ENCODE measurements around the gene IKBIP. TPM values are rescaled to one million over a fixed set of nuclear protein-coding genes. Genes with fewer than 3 reads are reported as not detected.

IKBIP gene
- total RNA-seq, 4 donors from 2014 or later: 4.5 to 17.2 (median 10.2) TPM

DNA sequence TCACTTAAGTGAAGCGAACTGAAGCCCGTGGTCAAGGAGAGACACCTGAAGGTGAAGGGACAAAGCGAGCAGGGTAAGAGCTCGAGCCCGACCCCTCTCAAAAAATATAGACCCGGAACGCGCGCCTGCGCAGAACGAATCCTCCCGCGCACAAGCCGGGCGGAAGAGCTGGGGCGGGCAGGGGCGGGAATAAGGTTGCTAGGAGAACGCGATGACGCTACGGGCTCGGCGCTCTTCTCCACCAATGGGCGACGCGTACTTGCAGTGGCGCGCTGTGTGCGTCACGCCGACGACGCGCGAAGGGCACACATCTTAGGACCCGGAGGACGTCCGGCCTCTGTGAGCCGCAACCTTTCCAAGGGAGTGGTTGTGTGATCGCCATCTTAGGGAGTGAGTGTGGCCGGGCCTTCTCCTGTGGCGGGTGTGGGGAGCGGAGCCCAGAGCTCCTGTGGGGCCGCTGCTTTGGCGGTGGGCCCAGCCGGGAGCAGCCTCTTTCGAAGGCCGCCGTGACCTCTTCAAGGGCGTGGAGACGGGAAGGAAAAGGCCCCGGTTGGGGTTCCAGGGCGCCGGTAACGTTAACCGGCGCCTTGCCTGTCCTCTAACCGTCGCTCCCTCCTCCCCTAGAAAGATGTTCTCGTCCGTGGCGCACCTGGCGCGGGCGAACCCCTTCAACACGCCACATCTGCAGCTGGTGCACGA lies 51.1 kb downstream of the IKBIP start, which contains the start of gene SLC25A3:
TSS of gene SLC25A3 (plus strand) at position 336 of the 699 bp plus-strand sequence. CDS start at position 629, 293 bp downstream.
- 0% methylated on average over 5 of the region's 67 CpGs; no CpG with 5 or more reads in 1 of the 2 donors for WGBS, 2 donors (ENCODE audit: low coverage in 1 of 2)
- Histone ChIP-seq H3K4me3 (peak within 1 kb of the TSS; percentile 87 to 97), H3K9me3 (no peaks in the 10 kb centered on the region), H3K36me3 (peaks cover 0 to 23% of the 10 kb centered on the region in 2 donors), H3K27me3 (no peaks in the 10 kb centered on the region), H3K4me1 (peaks cover 0 to 42% (median 8%) of the 10 kb centered on the region in 3 donors), H3K27ac (peak within 1 kb of the TSS; percentile 87 to 99 (median 98))
- peak; percentile 96 to 97 for TF ChIP-seq POLR2A (IDR thresholded peaks at IDR 0.05)
- TF ChIP-seq POLR2AphosphoS5 (IDR thresholded peaks at IDR 0.05): peak; percentile 100
- no peak for TF ChIP-seq CTCF (IDR thresholded peaks at IDR 0.05)
- no peak for TF ChIP-seq EP300 (IDR thresholded peaks at IDR 0.05)
- peak; percentile 99 for ATAC-seq

GRCh38 chr12:98592825-98593322 lies 51.7 kb downstream of the IKBIP start:
- Histone ChIP-seq H3K36me3 (peaks cover 0 to 17% of the 10 kb centered on the region in 2 donors), H3K27me3 (no peaks in the 10 kb centered on the region), H3K4me1 (peaks cover 0 to 36% (median 8%) of the 10 kb centered on the region in 3 donors), H3K4me3 (peak overlapping the region; percentile 87 to 97), H3K9me3 (no peaks in the 10 kb centered on the region), H3K27ac (peak overlapping the region; percentile 80 to 99 (median 98))
- TF ChIP-seq CTCF (IDR thresholded peaks at IDR 0.05) (no peak), POLR2AphosphoS5 (IDR thresholded peaks at IDR 0.05) (no peak), EP300 (IDR thresholded peaks at IDR 0.05) (no peak), POLR2A (IDR thresholded peaks at IDR 0.05) (no peak)
- peak; percentile 15 for ATAC-seq
- WGBS, 2 donors (ENCODE audit: low coverage in 1 of 2): 30 to 31% methylated on average over 9 of the region's 9 CpGs

DNA sequence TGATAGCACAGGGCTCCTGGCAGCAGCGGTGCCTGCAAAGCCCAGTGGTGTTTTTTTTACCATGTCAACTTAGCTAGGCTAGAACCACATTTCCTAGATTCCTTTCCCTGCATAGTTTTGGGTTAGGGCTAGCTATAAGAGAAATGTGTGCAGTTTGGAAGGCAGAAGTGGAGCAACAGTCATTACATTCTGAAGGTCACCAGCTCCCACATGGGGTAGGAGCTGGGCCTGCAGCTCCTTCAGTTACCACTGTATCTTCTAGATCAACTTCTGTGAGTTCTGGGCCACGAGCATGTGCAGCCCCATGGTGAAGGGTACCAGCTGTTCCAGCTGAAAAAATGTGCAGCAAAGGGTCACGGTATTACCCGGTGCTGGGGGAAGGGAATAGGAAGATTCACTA lies 53.4 kb downstream of the IKBIP start:
- H3K27ac ChIP-seq: no peak overlapping the region
- no peaks in the 10 kb centered on the region for H3K27me3 ChIP-seq
- WGBS, 2 donors (ENCODE audit: low coverage in 1 of 2): 51 to 74% methylated on average over 3 to 4 of the region's 4 CpGs
- H3K4me1 ChIP-seq: peaks cover 0 to 19% (median 8%) of the 10 kb centered on the region in 3 donors
- ATAC-seq: no peak
- TF ChIP-seq POLR2A (IDR thresholded peaks at IDR 0.05) (no peak), POLR2AphosphoS5 (IDR thresholded peaks at IDR 0.05) (no peak), EP300 (IDR thresholded peaks at IDR 0.05) (no peak), CTCF (IDR thresholded peaks at IDR 0.05) (no peak)
- no peaks in the 10 kb centered on the region for H3K9me3 ChIP-seq
- H3K36me3 ChIP-seq: peaks cover 0 to under 1% of the 10 kb centered on the region in 2 donors
- H3K4me3 ChIP-seq: no peak overlapping the region

DNA sequence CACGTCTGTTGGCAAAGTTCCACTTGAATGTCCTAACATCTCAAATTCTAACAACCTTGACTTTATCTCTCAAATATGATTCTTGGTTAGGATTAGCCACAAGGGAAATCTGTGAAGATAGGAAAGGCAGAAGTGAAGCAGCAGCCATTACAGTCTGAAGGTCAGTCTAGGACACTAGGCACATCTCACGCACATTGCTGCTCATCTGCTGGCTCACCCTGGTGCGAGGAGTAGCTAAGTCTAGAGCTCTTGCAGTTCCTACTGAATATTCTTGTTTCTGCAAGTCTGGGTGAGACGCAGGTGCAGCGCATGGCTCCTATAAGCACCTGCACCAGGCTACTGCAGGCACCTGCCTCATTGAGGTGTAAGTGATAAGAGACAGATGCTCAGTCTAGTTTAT lies 57.5 kb downstream of the IKBIP start:
- 76 to 92% methylated on average over 2 to 5 of the region's 5 CpGs for WGBS, 2 donors (ENCODE audit: low coverage in 1 of 2)
- no peak for ATAC-seq
- Histone ChIP-seq H3K4me3 (no peak overlapping the region), H3K4me1 (no peaks in the 10 kb centered on the region), H3K27ac (no peak overlapping the region), H3K27me3 (no peaks in the 10 kb centered on the region), H3K36me3 (no peaks in the 10 kb centered on the region), H3K9me3 (no peaks in the 10 kb centered on the region)
- TF ChIP-seq CTCF (IDR thresholded peaks at IDR 0.05) (no peak), POLR2AphosphoS5 (IDR thresholded peaks at IDR 0.05) (no peak), EP300 (IDR thresholded peaks at IDR 0.05) (no peak), POLR2A (IDR thresholded peaks at IDR 0.05) (no peak)

- no peaks in the 10 kb centered on the region for H3K27me3 ChIP-seq
- no peaks in the 10 kb centered on the region for H3K9me3 ChIP-seq
- no peak overlapping the region for H3K27ac ChIP-seq
- H3K4me3 ChIP-seq: no peak overlapping the region
- H3K36me3 ChIP-seq: no peaks in the 10 kb centered on the region
- TF ChIP-seq CTCF (IDR thresholded peaks at IDR 0.05): no peak
- TF ChIP-seq POLR2A (IDR thresholded peaks at IDR 0.05): no peak
- TF ChIP-seq EP300 (IDR thresholded peaks at IDR 0.05): no peak
- TF ChIP-seq POLR2AphosphoS5 (IDR thresholded peaks at IDR 0.05): no peak
- ATAC-seq: no peak
- no peaks in the 10 kb centered on the region for H3K4me1 ChIP-seq
- WGBS, 2 donors (ENCODE audit: low coverage in 1 of 2): 86 to 92% methylated on average over 6 of the region's 6 CpGs
Observed at GRCh38 chr12:98582093-98582492, 62.5 kb downstream of the IKBIP start.

Data from gastroesophageal sphincter (tissue), 4 donors.